Measurements from ENCODE around the gene PPP3CA.
"Not testable (repeated sequence)": the region's sequence is repeated elsewhere in the genome, so short reads cannot be mapped to it uniquely, and the experiment has no call there.

Gene PPP3CA

DNA sequence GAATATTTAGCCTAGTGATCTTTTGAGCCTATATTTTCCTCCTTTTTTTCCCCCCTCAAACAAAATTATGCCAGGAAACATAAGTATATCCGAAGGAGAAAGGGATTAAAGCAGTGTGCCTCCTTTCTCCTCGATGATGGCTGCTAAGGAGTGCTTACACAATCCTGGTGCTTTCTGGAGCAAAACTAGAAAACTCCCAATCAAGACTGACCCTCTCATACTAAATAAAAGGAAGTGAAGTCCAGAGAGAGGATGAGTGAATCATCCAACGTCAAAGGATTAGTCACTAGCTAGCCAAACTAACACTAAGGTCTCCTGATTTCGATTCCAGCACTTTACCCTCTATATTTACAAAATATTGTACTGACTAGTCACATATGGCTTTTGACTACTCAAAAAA, 146.8 kb downstream of the PPP3CA start:
- DNase-seq, result no peak

DNA sequence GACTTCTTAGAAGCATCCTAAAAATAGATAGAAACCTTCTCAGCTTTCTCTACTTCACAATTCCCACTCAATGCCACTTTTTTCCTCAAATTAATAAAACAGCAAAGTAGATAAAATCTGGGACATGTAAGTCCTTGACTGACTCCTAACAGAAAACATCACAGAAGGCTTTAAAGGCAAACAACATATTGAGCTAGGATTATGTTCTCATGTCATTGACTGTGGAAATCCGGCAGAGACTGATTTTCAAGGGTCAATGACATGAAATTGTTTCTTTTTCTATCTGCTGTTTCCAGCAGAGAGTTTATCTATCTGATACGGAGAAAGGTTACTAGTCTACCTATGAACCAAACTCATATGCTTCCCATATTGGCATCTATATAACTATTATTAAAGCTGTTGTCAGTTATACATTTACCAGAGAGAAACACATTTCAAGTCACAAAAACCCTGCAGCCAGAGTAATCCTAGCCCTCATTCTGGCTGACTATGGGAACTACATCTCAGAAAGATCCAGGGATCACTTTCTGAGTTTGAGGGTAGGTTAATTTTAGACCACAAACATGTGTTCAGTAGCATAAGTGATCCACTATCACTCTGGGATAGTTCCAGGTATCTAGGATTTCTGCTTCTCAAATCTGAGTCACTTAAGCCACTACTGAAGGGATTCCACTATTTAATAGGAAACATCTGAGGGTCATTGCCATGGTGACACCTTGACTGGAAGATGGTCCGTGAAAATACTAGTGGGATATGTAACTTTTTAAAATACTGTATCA, 147.6 kb downstream of the PPP3CA start:
- DNase-seq, result no peak

DNA sequence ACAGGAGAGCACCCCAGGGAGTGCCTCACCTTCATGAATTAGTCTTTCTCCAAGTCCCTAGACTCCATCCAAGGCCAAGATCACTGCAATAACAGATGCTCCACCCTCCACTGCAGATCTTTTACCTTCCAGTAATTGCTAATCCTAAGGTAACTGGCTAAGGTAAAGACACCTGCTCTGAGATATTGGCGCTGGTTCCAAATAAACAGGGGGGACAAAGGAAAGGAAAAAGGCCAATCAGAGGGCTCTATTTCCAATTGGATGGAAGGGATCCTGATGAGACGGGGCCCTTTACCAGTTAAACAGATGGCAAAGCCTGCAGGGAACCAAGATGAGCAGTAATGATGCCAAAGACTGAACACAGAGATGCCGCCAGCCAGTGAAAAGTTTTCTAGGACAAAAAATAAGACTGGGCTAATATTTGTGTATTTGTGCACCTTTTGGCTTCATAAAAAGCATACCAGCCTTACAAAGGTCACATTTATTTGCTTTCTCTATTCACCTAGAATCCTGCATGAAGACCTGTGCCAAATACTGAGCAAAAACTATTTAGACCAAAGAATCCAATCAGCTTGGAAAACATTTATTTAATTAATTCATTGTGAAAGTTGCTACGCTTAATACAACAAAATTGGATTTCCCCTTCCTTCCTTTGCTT, 148.5 kb downstream of the PPP3CA start:
- DNase-seq, result no peak

- DNase-seq, result no peak
Observed at GRCh38 chr4:101197350-101197749, 150.0 kb downstream of the PPP3CA start.

DNA sequence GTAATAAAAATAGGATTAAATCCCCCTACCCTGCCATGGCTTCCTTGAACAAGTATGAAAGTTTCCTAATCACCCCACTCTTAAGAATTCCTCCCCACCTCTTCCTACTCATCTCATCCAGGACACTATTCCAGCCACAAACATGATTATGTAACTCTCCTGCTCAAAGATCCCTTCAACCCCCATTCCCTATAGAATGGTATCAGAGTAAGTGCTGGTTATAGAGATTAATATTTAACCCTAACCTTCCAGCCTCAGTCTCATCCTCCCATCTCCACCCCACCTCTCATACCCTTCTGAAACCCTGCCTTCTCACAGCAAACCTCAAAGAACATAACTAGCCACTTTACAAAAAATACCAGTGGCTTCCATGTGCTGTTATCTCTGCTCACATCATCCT, 155.1 kb downstream of the PPP3CA start:
- DNase-seq, result no peak

- no peak for DNase-seq
Observed at GRCh38 chr4:101191302-101192098, 155.8 kb downstream of the PPP3CA start.

DNA sequence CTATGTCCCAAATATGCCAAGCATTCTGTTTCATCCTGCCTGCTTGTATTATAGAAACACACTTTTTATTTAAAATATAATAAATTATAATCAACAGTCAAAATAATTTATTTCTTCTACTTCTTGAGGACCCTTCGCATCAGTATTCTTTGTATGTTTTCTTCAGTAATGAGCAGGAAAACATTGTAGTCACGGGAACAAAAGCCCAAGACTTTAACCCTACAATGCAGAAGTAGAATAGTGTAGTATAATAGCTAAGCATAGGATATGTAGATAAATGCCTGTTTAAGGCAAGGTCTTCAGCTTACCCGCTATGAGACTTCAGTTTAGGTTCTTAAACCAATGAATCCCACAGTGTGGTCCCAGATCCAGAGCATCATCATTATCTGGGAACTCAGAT, 156.6 kb downstream of the PPP3CA start:
- no peak for DNase-seq

DNA sequence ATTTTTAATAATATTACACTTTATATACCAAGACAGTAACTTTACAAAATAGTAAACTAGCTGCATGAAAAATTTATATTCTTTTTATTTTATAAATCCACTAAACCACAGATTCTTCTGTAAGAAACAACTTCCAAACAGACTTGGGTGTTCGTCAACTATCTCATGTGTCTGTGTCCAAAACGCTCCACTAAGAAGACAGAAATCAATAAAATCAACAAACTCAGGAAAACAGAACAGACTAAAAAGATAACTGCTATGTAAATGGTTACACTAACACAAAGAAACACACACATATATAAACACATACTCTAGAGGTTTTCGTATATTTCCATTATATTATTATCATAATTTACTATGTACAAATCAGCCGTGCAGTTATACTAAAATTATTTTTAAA, 158.4 kb downstream of the PPP3CA start:
- DNase-seq, result no peak

- no peak for DNase-seq
Observed at GRCh38 chr4:101187841-101188240, 159.5 kb downstream of the PPP3CA start.

DNA sequence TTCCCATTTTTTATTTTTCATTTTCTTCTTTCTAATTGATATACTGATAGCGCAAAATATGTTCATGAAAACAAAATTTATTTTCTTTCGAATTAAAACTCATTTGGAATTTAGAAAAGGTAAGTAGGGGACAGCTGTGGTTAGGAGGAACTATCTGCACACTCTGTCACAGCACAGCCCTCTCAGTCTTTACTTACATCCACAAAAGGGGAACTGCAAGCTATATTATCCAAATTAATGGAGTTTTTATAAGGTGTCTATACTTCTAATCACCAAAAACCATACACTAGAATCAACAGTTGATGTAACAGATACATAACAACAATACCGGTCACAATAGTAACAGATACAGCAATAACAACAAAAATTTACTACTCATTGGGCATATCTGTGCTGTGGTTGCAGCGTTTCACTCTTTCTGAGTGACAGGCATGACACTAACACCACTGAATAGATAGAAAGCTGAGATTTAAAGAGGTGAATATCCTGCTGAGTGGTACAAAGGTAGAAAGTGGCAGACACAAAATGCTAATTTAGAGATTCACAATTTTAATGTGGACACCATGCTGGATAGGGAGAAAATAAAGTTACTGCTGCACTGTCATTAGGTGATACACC, 160.7 kb downstream of the PPP3CA start:
- DNase-seq, result no peak

DNA sequence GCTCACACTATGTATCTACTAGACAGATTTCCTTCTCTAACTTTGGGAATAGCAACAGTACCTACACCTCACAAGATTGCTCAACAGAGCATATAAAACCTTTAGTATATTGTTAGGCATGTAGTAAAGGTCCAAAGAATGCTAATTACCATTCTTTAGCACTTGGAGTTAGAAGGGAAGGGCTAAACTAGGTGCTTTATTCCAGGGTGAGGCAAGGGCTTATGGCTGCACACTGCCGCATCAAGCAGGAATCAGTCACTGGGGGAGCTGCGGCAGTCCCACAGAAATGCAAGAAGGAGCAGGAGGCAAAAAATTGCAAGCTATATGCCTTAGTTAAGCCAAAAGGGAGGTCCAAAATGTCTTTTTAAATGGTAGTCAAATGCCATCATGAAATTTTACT, 162.7 kb downstream of the PPP3CA start:
- DNase-seq, result no peak

DNA sequence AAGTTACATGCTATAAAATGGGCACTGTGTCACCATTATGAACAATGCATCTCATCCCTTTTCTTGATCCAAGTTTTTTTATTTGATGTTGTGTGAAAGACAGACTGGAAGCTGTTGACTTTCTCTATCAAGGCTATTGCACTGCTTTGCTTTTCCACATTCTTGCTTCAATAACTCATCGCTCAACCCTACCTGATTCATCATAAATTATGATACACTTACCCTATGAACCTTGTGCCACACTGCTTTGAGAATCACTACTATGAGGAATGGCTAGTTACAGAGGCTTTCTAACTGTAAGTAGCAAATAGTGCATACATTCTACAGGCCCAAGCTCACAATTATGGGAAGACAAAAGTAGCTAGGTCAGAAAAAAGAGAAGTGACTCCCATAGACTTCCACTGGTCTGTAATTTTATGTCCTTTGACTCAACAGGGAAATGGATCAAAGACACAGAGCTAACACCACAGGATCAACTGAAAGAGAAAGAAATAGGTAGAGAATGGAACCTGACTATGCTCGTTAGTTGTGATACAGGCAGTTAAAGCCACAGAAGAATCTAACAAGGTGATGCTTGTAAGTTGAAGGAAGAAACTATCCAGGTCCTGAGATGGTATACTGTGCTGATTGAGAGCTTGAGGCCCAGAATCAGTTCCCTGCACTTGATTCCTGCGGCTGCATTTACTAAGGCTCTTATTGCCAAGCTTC, 163.5 kb downstream of the PPP3CA start:
- no peak for DNase-seq

DNA sequence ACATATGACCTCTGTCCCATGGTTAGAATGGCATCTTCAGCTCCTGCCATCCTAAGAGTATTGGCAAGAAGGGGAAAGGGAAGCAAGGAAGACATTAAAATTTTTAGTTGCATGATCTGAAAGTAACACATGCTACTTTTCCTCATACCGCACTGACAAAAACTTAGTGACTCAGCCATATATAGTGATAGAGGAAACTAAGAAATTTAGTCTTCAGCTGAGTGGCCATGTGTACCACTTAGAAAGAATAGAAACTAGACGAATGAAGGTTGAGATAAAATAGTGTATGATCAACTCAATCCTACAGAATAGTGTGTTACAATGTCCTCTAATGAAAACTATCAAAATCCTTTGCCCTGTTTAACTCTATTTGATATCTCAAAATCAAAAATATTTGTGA, 164.1 kb downstream of the PPP3CA start:
- DNase-seq, result no peak

GRCh38 chr4:101182688-101183087, 164.6 kb downstream of the PPP3CA start:
- DNase-seq, result not testable (repeated sequence)

- no peak for DNase-seq
Observed at GRCh38 chr4:101178731-101179130, 168.6 kb downstream of the PPP3CA start.

GRCh38 chr4:101177154-101177553, 170.2 kb downstream of the PPP3CA start:
- DNase-seq, result no peak

DNA sequence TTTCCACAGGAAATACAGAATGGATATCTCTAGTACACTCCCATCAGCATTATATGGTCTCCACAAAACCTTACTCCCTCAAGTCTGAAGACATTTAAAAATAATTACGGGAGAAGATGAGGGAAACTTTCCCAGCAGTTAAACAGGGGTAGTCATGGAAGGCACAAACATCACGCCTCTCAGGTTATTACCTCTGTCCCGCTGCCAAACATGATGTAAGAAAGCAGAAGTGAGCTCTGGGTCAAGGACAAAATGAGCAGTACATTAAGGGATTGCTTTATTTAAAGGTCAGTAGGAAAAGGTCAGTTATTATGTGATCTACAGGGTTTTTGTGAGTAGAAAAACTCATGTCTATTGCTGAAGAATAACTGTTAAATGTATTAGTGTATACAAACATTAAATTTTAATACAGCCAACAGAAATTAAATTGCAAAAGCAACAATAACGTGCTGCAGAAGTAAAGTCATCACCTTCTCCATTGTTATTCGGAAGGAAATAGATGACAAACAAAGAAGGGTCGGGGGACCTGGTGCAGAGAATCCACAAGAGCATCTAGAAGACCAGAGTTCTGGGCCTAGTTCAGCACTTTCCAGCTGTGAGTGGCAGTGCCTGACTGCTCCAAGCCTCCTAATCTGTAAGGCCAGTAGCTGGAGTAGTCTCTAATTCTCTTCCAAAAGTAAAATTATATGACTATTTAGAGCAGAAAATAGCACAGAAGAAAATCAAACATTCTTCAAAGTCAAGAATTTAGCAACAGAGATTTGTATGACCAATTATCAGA, 171.2 kb downstream of the PPP3CA start:
- no peak for DNase-seq

DNA sequence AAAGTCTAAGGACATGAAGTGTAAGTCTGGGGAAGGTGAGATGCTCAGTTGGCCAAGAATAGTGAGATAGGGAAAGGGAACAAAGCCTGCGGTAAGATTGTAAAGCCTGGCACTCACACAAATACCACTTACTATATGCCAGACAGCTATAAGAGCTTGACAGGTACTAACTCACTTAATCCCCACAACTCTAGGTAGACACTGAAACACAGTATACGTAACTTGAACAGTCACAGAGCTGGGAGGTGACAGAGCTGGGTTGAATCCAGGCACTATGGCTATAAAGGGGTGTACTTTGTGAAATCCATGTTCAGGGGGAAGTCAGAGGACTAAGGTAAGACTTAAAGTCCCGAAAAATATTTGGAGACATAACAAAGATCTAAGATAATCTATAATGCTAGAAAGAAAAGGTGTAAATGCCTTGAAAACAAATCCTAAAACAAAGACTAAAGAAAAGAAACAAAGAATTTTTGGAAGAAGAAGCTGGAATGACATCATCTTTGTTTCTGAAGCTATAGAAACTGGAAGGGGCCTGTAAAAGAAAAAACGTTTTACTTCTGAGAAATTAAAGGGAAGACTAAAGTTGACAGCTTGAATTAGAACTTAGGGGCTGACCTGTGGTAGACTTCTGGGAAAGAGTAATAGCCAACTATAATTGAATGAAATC, 172.5 kb downstream of the PPP3CA start:
- DNase-seq, result no peak

GRCh38 chr4:101172369-101172768, 175.0 kb downstream of the PPP3CA start:
- DNase-seq, result no peak

DNA sequence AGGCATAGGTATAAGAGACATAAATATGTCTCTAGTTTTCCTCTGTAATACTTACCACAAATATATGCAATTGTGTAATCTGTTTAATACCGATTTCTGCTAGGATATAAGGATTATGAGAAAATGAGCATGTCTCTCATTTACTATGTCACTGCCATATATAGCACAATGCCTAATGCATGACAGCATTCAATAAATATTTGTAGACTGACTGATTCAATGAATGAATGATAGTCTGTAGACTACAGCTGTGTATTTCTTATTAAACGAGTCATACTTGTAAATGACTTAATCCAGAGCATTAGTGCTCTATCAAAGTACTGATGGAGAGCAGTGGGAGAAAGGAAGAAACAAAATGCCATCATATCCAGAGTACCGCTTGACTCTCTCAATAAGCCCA, 175.6 kb downstream of the PPP3CA start:
- DNase-seq, result no peak

All from stimulated activated CD4-positive, alpha-beta T cell treated with anti-CD3 and anti-CD28 coated beads, Interleukin-1b, Interleukin-23, amount 100 ng/mL, for 48 hours (primary cell).